Fibroblast of lung (primary cell): ENCODE results near the gene LSM2.

ENCODE experiments used
- EZH2 ChIP-seq: IDR thresholded peaks from 2 replicates; pipeline ENCODE4 v1.5.1; 2012; ENCODE audit warnings: low read length, control low read depth, mild to moderate bottlenecking; ENCODE audit errors: missing control alignments
- TF ChIP-seq, protein P1 (sequence below), 2 donors: IDR thresholded peaks in 1 of 2; conservative IDR thresholded peaks in 1 of 2; 1 replicate in 1 of 2; 2 replicates in 1 of 2; pipeline ENCODE4 v1.5.1; 2011 to 2012; ENCODE audit warnings: low read length in 2 of 2, control low read depth in 1 of 2, inconsistent platforms in 1 of 2, low read depth in 1 of 2, mild to moderate bottlenecking in 1 of 2

- TF ChIP-seq, protein P1, sequence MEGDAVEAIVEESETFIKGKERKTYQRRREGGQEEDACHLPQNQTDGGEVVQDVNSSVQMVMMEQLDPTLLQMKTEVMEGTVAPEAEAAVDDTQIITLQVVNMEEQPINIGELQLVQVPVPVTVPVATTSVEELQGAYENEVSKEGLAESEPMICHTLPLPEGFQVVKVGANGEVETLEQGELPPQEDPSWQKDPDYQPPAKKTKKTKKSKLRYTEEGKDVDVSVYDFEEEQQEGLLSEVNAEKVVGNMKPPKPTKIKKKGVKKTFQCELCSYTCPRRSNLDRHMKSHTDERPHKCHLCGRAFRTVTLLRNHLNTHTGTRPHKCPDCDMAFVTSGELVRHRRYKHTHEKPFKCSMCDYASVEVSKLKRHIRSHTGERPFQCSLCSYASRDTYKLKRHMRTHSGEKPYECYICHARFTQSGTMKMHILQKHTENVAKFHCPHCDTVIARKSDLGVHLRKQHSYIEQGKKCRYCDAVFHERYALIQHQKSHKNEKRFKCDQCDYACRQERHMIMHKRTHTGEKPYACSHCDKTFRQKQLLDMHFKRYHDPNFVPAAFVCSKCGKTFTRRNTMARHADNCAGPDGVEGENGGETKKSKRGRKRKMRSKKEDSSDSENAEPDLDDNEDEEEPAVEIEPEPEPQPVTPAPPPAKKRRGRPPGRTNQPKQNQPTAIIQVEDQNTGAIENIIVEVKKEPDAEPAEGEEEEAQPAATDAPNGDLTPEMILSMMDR (conservative IDR thresholded peaks at IDR 0.05 in 1 of 2, IDR thresholded peaks at IDR 0.05 in 1 of 2; ENCODE audit: low read depth in 1 of 2, low read length in 2 of 2), result no peak
- no peak for TF ChIP-seq EZH2
These were observed 56.2 kb downstream of the LSM2 start for GRCh38 chr6:31750411-31751022.
